GM21717 (cell line): ENCODE data around the gene SIK3.
"Not testable (repeated sequence)": the region's sequence is repeated elsewhere in the genome, so short reads cannot be mapped to it uniquely, and the experiment has no call there.

Source experiments
- ATAC-seq: cut with Tn5 transposase; IDR thresholded peaks from one replicate; pipeline ENCODE4 v1.9.1; 2021; ENCODE audit warnings: mild to moderate bottlenecking, moderate library complexity; ENCODE audit not compliant: unreplicated experiment

The SIK3 gene

GRCh38 chr11:117098269-117099232, at the start of gene SIK3:
SIK3 (minus strand) TSS chr11:117098428; CDS start chr11:117098415, 13 bp downstream.
- ATAC-seq = peak; percentile 64

- ATAC-seq = no peak
Observed at GRCh38 chr11:117146521-117146920, 48.3 kb upstream of the SIK3 start.

- ATAC-seq = no peak
Observed at GRCh38 chr11:117145393-117145761, 47.1 kb upstream of the SIK3 start.

GRCh38 chr11:117144477-117145392, 46.5 kb upstream of the SIK3 start:
- peak; percentile 58 for ATAC-seq

GRCh38 chr11:117143871-117144476, 45.7 kb upstream of the SIK3 start, which contains the start of gene PAFAH1B2:
PAFAH1B2 (plus strand) TSS chr11:117144287; CDS start chr11:117152448, 8,161 bp downstream.
- ATAC-seq = peak; percentile 92

GRCh38 chr11:117143390-117143789, 45.2 kb upstream of the SIK3 start:
- ATAC-seq = peak; percentile 26

- ATAC-seq = not testable (repeated sequence)
Observed at GRCh38 chr11:117137223-117138086, 39.2 kb upstream of the SIK3 start.

- not testable (repeated sequence) for ATAC-seq
Observed at GRCh38 chr11:117134979-117135378, 36.8 kb upstream of the SIK3 start.

GRCh38 chr11:117134431-117134830, 36.2 kb upstream of the SIK3 start:
- no peak for ATAC-seq

- no peak for ATAC-seq
Observed at GRCh38 chr11:117130879-117131278, 32.7 kb upstream of the SIK3 start.

GRCh38 chr11:117130396-117130795, 32.2 kb upstream of the SIK3 start:
- ATAC-seq = not testable (repeated sequence)

GRCh38 chr11:117128289-117128688, 30.1 kb upstream of the SIK3 start:
- ATAC-seq = no peak

- no peak for ATAC-seq
Observed at GRCh38 chr11:117127171-117127901, 29.1 kb upstream of the SIK3 start.

- no peak for ATAC-seq
Observed at GRCh38 chr11:117126223-117126965, 28.2 kb upstream of the SIK3 start.

- no peak for ATAC-seq
Observed at GRCh38 chr11:117122556-117122955, 24.3 kb upstream of the SIK3 start.

GRCh38 chr11:117121176-117121575, 22.9 kb upstream of the SIK3 start:
- ATAC-seq = no peak

- no peak for ATAC-seq
Observed at GRCh38 chr11:117117681-117118080, 19.5 kb upstream of the SIK3 start.

- not testable (repeated sequence) for ATAC-seq
Observed at GRCh38 chr11:117112939-117113338, 14.7 kb upstream of the SIK3 start.

GRCh38 chr11:117112497-117112896, 14.3 kb upstream of the SIK3 start:
- not testable (repeated sequence) for ATAC-seq
